NCI-H526 treated with DMSO at 0.1 percent for 48 hours (cell line): ENCODE data around the gene ADAP1.
"Not testable (repeated sequence)": the region's sequence is repeated elsewhere in the genome, so short reads cannot be mapped to it uniquely, and the experiment has no call there.

Experiments used
- DNase-seq: peaks from one replicate; lab custom pipeline; 2025; lab: John Stamatoyannopoulos, UW

ADAP1 gene, protein sequence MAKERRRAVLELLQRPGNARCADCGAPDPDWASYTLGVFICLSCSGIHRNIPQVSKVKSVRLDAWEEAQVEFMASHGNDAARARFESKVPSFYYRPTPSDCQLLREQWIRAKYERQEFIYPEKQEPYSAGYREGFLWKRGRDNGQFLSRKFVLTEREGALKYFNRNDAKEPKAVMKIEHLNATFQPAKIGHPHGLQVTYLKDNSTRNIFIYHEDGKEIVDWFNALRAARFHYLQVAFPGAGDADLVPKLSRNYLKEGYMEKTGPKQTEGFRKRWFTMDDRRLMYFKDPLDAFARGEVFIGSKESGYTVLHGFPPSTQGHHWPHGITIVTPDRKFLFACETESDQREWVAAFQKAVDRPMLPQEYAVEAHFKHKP

DNA sequence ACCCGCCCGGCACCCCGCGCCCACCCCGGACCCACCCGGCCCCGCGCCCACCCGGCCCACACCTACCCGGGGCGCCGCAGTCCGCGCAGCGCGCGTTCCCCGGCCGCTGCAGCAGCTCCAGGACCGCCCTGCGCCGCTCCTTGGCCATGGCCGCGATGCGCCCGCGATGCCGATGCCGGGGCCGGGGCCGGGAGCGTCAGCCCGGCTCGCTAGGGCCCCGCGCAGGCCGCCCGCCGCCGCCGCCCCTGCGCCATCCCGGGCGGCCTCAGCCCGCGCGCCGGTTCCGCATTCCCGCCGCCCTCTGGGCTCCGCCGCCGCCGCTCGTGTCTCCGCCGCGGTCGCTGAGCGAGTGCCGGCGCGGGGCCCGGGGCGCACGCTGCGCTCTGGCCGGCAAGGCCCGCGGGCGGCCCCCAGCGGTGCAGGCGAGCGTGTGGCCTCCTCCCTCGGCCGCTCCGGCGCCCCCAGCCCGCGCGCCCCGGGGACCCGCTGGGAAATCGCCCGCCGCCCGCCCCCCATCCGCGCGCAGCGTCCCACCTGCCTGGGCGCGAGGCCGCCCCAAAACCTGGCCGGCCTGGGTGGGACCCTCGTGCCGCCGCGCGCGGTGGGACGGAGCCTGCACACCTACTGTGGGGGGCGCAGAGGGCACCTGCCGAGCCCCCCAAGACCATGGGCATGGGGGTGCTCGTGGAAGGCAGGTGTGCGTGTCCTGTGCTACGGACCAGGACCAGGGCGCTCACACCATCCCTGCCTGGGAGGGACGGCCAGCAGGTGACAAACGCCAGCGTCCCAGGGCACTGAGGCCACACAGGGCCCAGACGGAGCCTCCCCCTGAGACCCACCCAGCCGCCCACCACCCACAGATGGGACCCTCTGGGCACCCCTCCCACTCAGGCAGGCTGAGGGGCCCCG lies at the start of gene ADAP1:
TSS of gene ADAP1 (minus strand) at position 351 of the 909 bp plus-strand sequence. CDS start at position 148, 203 bp downstream.
- DNase-seq = peak; percentile 6

DNA sequence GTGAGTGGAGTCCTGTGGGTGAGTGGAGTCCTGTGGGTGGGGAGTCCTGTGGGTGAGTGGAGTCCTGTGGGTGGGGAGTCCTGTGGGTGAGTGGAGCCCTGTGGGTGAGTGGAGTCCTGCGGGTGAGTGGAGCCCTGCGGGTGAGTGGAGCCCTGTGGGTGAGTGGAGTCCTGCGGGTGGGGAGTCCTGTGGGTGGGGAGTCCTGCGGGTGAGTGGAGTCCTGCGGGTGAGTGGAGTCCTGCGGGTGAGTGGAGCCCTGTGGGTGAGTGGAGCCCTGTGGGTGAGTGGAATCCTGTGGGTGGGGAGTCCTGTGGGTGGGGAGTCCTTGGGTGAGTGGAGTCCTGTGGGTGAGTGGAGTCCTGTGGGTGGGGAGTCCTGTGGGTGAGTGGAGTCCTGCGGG lies 48.0 kb upstream of the ADAP1 start:
- DNase-seq = not testable (repeated sequence)

DNA sequence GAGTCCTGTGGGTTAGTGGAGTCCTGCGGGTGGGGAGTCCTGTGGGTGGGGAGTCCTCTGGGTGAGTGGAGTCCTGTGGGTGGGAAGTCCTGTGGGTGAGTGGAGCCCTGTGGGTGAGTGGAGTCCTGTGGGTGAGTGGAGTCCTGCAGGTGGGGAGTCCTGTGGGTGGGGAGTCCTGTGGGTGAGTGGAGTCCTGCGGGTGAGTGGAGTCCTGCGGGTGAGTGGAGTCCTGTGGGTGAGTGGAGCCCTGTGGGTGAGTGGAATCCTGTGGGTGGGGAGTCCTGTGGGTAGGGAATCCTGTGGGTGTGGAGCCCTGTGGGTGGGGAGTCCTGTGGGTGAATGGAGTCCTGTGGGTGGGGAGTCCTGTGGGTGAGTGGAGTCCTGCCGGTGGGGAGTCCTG lies 47.5 kb upstream of the ADAP1 start:
- not testable (repeated sequence) for DNase-seq

GRCh38 chr7:1001069-1001770 lies 46.7 kb upstream of the ADAP1 start:
- not testable (repeated sequence) for DNase-seq

DNA sequence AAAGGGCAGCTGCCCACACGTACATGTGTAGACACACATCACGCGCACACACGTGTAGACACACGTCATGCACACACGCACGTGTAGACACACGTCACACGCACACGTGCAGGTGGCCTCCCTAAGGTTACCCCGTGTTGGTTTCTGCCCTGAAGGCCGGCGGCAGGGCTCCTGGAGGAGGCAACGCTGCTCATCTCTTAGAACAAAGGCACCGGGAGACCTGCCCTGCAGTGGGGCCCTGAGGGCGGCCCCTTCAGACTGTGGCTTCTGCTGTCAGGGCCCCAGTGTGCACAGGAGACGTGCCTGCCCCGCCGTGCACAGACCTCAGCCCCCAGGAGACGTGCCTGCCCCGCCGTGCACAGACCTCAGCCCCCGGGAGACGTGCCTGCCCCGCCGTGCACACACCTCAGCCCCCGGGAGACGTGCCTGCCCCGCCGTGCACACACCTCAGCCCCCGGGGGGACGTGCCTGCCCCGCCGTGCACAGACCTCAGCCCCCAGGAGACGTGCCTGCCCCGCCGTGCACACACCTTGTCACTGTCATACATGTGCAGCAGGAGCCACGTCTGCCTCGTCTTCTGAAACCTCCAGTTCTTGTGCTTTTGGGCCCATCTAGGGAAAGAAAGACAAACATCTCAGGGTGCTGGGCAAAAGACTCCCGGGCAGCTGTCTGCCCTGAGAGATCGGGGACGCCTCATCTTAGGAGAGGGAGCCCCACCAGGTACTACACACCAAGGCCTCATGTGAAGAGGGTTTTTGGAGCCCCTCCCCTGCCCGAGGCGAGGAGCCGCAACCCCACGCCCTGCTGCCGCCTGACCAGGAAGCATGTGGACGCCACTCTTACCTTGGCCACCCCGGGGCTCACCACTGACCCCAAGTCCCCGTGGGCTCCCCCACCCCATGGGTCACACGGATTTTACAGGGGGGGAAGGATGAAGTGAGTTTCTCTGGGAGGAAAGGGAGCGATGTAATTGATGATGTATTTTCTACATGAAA lies 45.8 kb upstream of the ADAP1 start:
- no peak for DNase-seq

DNA sequence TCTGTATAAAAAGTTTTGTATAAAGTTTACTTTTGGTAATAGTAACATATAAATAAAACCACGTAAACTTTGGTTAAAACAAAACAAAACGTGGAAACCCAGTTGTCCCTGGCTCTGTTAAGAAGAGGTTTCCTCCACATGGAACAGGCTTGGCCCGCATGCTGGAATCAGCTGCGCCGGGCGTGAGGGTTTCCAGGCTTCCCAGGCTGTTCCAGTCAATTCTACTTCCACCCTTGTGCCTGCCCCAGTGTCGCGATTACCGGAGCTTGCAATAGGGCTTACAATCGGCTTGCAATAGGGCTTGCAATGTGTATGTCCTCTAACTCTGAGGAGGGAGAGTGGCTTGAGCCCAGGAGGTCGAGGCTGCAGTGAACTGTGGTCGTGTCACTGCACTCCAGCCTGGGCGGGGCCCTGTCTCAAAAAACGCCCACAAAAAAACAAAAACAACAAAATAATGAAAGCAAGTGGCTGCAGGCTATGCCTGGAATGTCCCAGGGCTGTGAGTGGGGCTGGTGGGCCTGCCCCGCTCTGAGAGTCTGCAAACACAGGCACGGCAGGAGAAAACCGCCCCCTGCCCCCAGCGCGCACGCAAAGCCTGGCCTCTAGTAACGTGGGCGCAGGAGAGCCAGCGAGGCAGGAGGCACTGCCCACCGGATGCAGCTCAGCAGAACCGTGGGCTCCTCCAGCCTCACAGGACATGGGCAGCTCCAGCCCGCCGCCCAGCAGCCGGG lies 44.8 kb upstream of the ADAP1 start:
- DNase-seq = no peak

- no peak for DNase-seq
Measured at GRCh38 chr7:997404-998395, 43.2 kb upstream of the ADAP1 start.

DNA sequence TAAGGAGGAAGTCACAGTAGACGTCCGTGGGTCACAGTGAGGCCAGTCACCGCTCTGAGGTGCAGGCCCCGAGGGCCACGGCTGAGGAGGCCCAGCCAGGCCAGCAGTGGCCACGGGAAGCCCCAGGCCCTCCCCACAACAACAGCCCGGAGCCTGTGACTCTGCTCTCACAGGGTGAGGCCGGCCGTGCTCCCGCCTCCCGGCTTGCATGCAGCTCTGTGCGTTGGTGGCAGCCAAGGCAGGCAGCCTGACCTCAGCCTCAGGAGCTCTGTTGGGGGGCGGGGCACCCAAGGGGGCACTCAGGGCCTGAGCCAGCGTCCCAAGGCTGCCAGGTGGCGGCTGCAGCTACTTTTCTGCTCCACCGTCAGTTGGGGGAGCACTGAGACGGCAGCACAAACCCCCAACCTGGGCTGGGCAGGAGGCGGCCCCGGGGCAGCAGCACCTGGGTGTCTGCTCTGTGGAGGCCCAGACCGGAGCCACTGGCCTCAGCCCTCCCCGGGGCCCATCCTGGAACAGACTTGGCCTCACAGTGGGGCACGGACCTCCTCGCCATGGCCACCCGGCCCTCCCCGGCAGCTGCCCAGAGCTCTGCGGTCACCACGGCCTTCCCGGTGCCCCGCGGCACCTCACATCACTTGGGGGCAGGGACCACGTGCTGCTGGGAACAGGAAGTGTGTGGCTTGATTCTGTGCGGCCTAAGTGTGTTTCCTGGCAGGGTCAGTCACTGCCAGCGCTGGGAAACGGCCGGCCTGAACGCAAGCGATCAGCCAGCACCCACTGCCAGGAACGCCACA lies 41.8 kb upstream of the ADAP1 start:
- no peak for DNase-seq

DNA sequence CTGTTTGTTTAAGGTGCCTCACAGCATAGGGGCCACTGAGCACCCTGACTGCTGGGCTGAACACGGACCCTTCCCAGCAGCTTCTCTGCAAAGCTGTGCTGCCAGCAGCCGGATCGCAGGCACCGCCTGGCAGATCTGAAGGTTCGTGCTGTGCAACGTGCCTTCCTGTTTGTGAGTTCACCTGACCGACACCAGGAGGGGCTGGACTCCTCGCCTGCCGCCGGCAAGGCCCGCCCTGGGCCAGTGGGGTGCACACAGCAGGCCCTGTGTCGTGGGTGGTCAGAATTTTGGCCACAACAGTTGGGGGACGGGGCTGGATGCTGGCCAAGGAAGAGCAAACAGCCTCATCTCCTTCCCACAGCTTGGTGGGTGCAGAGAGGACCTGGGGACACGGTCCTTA lies 41.1 kb upstream of the ADAP1 start:
- no peak for DNase-seq

DNA sequence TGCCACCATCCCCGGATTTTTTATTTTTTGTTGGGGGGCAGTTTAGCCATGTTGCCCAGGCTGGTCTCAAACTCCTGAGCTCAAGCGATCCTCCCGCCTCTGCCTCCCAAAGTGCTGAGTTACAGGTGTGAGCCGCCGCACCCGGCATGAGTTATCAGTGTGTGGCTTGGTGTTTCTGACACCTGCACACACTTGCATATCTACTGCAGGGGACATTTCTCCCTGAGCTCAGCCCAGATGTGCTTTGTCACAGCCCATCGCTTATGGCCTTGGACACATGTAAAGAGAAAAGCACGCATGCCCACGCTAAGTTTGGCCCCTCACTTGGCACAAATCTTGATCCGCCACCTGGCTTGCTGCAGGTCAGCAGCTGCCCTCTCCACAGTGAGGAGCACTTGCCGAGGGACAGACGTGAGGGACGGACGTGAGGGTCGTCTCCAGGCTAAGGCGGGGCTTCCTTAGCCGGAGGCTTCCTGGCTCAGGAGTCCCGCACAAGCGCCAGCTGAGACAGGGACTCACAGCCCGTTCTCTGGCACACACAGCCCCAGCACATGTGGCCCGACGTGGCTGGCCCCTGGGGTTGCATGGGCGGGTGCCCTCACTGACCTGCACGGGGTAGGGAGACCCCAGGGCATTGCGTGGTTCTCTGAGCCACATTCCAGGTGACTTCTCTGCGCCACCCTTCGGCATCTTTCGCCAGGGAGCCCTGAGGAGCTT lies 40.3 kb upstream of the ADAP1 start:
- DNase-seq = no peak

GRCh38 chr7:992709-993607 lies 38.5 kb upstream of the ADAP1 start:
- DNase-seq = peak; percentile 90

DNA sequence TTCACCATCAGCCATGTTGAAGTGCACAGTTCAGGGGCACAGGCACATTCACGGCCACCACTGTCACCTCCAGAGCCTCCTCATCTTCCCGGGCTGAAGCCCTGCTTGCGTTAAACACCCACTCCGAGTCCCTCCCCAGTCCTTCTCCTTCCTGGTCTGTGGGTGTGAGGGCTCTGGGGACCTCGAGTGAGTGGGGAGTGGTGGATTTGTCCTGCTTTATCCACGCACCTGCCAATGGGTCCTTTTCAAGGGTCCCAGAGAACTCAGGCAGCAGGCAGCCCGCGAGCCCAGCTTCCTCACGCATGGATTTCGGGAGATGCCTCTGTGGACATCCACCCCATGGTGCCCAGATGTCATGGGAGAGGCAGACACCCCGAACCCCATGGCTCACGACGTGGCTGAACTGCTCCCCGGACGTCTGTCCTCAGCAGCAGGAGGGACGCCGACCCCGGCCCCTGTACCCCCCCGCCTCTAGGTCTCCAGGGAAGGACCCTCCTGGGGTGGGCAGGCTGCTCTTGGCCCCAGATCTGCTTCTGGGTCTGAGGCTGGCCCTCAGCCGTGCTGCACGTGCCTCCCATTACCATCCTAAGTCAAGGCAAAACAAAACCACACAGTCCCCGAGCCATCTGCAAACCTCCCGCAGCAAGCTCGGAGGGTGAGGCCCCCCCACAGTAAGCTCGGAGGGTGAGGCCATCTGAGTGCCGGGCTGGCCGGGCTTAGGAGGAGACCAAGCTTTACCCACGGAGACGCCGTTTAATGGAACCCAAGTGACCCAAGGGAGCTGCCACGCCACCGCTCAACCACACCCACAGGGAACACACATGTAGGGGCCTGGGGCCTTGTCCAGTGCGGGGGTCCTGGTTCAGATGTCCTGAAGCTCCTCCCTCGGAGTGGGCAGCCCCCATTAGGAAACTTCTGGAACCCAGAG lies 37.5 kb upstream of the ADAP1 start:
- no peak for DNase-seq

DNA sequence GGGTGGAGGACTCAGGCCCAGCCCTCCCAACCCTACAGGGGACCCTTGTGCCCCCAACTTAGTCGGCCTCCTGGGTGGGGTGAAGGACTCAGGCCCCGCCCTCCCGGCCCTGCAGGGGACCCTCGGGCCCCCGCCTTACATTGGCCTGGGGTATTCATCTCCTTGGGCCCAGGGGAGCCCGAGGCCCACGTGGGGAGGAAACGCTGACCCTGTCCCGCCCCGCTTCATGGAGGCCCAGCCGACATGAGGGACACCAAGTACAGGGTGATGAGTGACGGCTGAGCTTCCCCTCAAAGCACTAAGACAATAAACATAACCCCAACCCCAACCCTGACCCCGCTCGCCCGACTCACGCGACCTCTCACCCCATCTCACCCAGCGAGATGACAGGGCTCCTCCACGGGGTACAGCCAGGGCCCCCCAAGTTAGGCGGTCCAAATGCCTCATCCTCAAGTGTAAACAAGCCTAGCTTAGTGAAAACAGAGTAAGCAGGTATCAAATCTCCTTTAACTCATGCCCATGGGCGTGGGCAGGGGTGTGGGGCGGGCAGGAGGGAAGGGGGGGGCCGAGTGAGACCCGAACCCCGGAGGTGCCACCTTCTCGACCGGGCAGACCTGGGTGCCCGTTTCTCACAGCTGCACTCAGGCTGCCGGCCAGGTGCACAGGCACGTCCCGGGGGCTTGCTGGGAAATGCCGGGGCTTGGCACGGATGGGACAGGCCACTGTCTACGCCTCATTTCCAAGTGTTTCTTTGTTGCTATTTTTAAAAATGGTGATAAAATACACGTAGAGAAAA lies 36.7 kb upstream of the ADAP1 start:
- DNase-seq = no peak

DNA sequence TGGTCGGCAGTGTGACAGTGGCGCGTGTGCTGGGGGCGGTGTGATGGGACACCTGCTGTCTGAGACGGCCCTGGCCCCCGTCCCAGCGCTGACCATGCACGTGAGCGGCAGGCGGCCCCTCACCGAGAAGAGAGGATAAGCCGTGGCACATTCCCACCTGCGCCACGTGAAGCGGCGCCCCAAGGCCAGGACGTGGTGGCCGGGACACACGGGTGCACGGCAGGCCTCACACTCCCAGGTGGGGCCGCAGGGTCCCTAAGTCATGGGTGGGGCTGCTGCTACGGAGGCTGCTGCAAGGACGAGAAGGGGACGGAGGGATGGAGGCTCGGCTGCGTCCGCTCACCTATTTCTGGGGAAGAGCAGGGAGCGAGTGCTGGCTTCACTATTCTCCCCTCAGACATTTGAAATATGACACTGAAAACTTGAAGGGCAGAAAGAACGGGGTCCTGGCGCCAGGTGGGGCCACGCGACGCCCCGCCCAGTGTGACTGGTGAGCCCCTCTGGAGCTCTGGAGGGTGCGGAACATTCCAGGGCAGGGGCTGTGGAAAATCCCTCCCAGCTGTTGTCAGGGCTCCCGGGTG lies 36.0 kb upstream of the ADAP1 start:
- no peak for DNase-seq
